Fibroblast of pulmonary artery (primary cell): Measurements from ENCODE around the gene RFC2.

Experiments used
- DNase-seq: peaks from one replicate; pipeline ENCODE4 v3.0.0-alpha.2; 2010; ENCODE audit warnings: low read depth
- H3K4me3 ChIP-seq: replicated peaks from 2 replicates; pipeline ENCODE4 v1.5.1; 2011; ENCODE audit warnings: low read depth, mild to moderate bottlenecking, control low read depth, low read length, moderate library complexity
- CTCF ChIP-seq: IDR thresholded peaks from 2 replicates; pipeline ENCODE4 v1.5.1; 2011; ENCODE audit warnings: mild to moderate bottlenecking, control low read depth, low read length, inconsistent platforms; ENCODE audit errors: missing control alignments

RFC2 gene

GRCh38 chr7:74193913-74194312, 60.3 kb downstream of the RFC2 start:
- no peak overlapping the region for H3K4me3 ChIP-seq
- no peak for TF ChIP-seq CTCF
- DNase-seq: no peak

GRCh38 chr7:74193054-74193453, 61.1 kb downstream of the RFC2 start:
- H3K4me3 ChIP-seq: no peak overlapping the region
- TF ChIP-seq CTCF: no peak
- DNase-seq: no peak

GRCh38 chr7:74191231-74191630, 63.0 kb downstream of the RFC2 start:
- TF ChIP-seq CTCF: no peak
- H3K4me3 ChIP-seq: no peak overlapping the region
- DNase-seq: no peak

- TF ChIP-seq CTCF: no peak
- H3K4me3 ChIP-seq: no peak overlapping the region
- DNase-seq: no peak
Observed at GRCh38 chr7:74190259-74190658, 63.9 kb downstream of the RFC2 start.

- peak; percentile 36 for DNase-seq
- H3K4me3 ChIP-seq: no peak overlapping the region
- no peak for TF ChIP-seq CTCF
Observed at GRCh38 chr7:74187915-74188675, 66.1 kb downstream of the RFC2 start.

- peak; percentile 31 for DNase-seq
- TF ChIP-seq CTCF: no peak
- H3K4me3 ChIP-seq: no peak overlapping the region
Observed at GRCh38 chr7:74185636-74186035, 68.6 kb downstream of the RFC2 start.

GRCh38 chr7:74185016-74185415, 69.2 kb downstream of the RFC2 start:
- no peak for DNase-seq
- no peak overlapping the region for H3K4me3 ChIP-seq
- TF ChIP-seq CTCF: no peak
